Non-pigmented ciliary epithelial cell (primary cell): ENCODE measurements around the gene TAF7L.
A peak's percentile ranks its signal among the peaks of the same experiment; 100 is the strongest.
"Not testable (repeated sequence)": the region's sequence is repeated elsewhere in the genome, so short reads cannot be mapped to it uniquely, and the experiment has no call there.

ENCODE experiments used
- DNase-seq: peaks from one replicate; pipeline ENCODE4 v3.0.0-alpha.2; 2010; ENCODE audit warnings: low read depth

Gene TAF7L

GRCh38 chrX:101290957-101291603 is at the start of gene TAF7L:
TSS of gene TAF7L (minus strand) at chrX:101291334. CDS start at chrX:101287543, 3,791 bp downstream.
- no peak for DNase-seq

GRCh38 chrX:101337776-101338271 is 46.7 kb upstream of the TAF7L start:
- no peak for DNase-seq

- not testable (repeated sequence) for DNase-seq
Observed at GRCh38 chrX:101334310-101334709, 43.2 kb upstream of the TAF7L start.

GRCh38 chrX:101326600-101326999 is 35.5 kb upstream of the TAF7L start:
- not testable (repeated sequence) for DNase-seq

- no peak for DNase-seq
Observed at GRCh38 chrX:101303790-101304189, 12.7 kb upstream of the TAF7L start.

- DNase-seq: not testable (repeated sequence)
Observed at GRCh38 chrX:101295603-101296002, 4.5 kb upstream of the TAF7L start.

- peak; percentile 8 for DNase-seq
Observed at GRCh38 chrX:101287402-101287801, 3.7 kb downstream of the TAF7L start.

- DNase-seq: no peak
Observed at GRCh38 chrX:101276238-101276637, 14.9 kb downstream of the TAF7L start.

GRCh38 chrX:101274198-101274597 is 16.9 kb downstream of the TAF7L start:
- no peak for DNase-seq

GRCh38 chrX:101265869-101266428 is 25.2 kb downstream of the TAF7L start:
- DNase-seq: peak; percentile 23

- DNase-seq: no peak
Observed at GRCh38 chrX:101263766-101264165, 27.4 kb downstream of the TAF7L start.

GRCh38 chrX:101262590-101262989 is 28.5 kb downstream of the TAF7L start:
- DNase-seq: no peak

GRCh38 chrX:101260435-101260834 is 30.7 kb downstream of the TAF7L start:
- no peak for DNase-seq

GRCh38 chrX:101258259-101258581 is 32.9 kb downstream of the TAF7L start:
- DNase-seq: no peak

- no peak for DNase-seq
Observed at GRCh38 chrX:101257448-101258258, 33.5 kb downstream of the TAF7L start.

GRCh38 chrX:101252634-101253033 is 38.5 kb downstream of the TAF7L start:
- DNase-seq: no peak

- DNase-seq: no peak
Observed at GRCh38 chrX:101241531-101241930, 49.6 kb downstream of the TAF7L start.

- no peak for DNase-seq
Observed at GRCh38 chrX:101237041-101237440, 54.1 kb downstream of the TAF7L start.

- no peak for DNase-seq
Observed at GRCh38 chrX:101232316-101232715, 58.8 kb downstream of the TAF7L start.

GRCh38 chrX:101231080-101231479 is 60.1 kb downstream of the TAF7L start:
- DNase-seq: no peak

- DNase-seq: no peak
Observed at GRCh38 chrX:101230636-101231035, 60.5 kb downstream of the TAF7L start.

- DNase-seq: peak; percentile 53
Observed at GRCh38 chrX:101229170-101229569, 62.0 kb downstream of the TAF7L start.

- no peak for DNase-seq
Observed at GRCh38 chrX:101223226-101223625, 67.9 kb downstream of the TAF7L start.
